ENCODE measurements around the gene RAB5B. TPM values are rescaled to one million over a fixed set of nuclear protein-coding genes. Genes with fewer than 3 reads are reported as not detected.
A peak's percentile ranks its signal among the peaks of the same experiment; 100 is the strongest.
"Not testable (repeated sequence)": the region's sequence is repeated elsewhere in the genome, so short reads cannot be mapped to it uniquely, and the experiment has no call there.

The RAB5B gene
- total and polyA plus RNA-seq, 4 donors: 58.4 to 126 (median 101) TPM

DNA sequence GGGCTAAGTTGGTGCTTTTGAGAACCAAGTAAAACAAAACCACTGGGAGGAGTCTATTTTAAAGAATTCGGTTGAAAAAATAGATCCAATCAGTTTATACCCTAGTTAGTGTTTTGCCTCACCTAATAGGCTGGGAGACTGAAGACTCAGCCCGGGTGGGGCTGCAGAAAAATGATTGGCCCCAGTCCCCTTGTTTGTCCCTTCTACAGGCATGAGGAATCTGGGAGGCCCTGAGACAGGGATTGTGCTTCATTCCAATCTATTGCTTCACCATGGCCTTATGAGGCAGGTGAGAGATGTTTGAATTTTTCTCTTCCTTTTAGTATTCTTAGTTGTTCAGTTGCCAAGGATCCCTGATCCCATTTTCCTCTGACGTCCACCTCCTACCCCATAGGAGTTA is 1.8 kb upstream of the RAB5B start:
- DNase-seq (no peak), ATAC-seq (ENCODE audit: low FRiP score) (no peak)
- no peaks in the 10 kb centered on the region for H3K36me3 ChIP-seq (ENCODE audit: control insufficient read depth in 1 of 2, insufficient read depth in 2 of 2, low read length in 1 of 2)
- H3K27me3 ChIP-seq (ENCODE audit: control insufficient read depth in 1 of 2, insufficient read depth in 2 of 2, low read length in 1 of 2): no peaks in the 10 kb centered on the region
- H3K4me1 ChIP-seq (ENCODE audit: control insufficient read depth in 1 of 2, insufficient read depth in 2 of 2, low read length in 2 of 2): peaks cover 0 to 3% of the 10 kb centered on the region in 2 donors
- no peak overlapping the region for H3K4me3 ChIP-seq (ENCODE audit: low read length in 2 of 2)
- WGBS, 2 donors: 33 to 42% methylated on average over 3 of the region's 3 CpGs
- no peaks in the 10 kb centered on the region for H3K9me3 ChIP-seq (ENCODE audit: control insufficient read depth, low read length)
- peak overlapping the region in 1 of 2 donors; percentile 56 for H3K27ac ChIP-seq (ENCODE audit: low read depth in 1 of 2, low read length in 2 of 2)
- intact Hi-C loops (cut with DNase I): loop anchor here in 1 of 2 donors (5.0 kb wide), 1 partner anchor 40 kb away; the partner anchor contains the start of gene DGKA

DNA sequence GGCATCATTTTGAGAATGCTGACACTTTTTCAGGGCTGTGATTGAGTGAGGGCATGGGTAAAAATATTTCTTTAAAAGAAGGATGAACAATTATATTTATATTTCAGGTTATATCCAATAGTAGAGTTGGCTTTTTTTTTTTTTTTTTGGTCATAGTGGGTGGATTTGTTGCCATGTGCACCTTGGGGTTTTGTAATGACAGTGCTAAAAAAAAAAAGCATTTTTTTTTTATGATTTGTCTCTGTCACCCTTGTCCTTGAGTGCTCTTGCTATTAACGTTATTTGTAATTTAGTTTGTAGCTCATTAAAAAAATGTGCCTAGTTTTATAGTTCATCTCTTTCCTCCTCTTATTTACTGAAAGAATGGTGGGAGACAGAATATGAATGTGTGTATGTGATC is 1.4 kb upstream of the RAB5B start:
- H3K27me3 ChIP-seq (ENCODE audit: control insufficient read depth in 1 of 2, insufficient read depth in 2 of 2, low read length in 1 of 2): no peaks in the 10 kb centered on the region
- H3K4me3 ChIP-seq (ENCODE audit: low read length in 2 of 2): no peak overlapping the region
- intact Hi-C loops (cut with DNase I): loop anchor here in 1 of 2 donors (5.0 kb wide), 1 partner anchor 40 kb away; the partner anchor contains the start of gene DGKA
- H3K9me3 ChIP-seq (ENCODE audit: control insufficient read depth, low read length): no peaks in the 10 kb centered on the region
- DNase-seq (no peak), ATAC-seq (ENCODE audit: low FRiP score) (no peak)
- no peaks in the 10 kb centered on the region for H3K36me3 ChIP-seq (ENCODE audit: control insufficient read depth in 1 of 2, insufficient read depth in 2 of 2, low read length in 1 of 2)
- whole genome bisulfite sequencing, 2 donors: 18 to 24% methylated on average over 1 of the region's 1 CpG
- H3K4me1 ChIP-seq (ENCODE audit: control insufficient read depth in 1 of 2, insufficient read depth in 2 of 2, low read length in 2 of 2): peaks cover 0 to 3% of the 10 kb centered on the region in 2 donors
- H3K27ac ChIP-seq (ENCODE audit: low read depth in 1 of 2, low read length in 2 of 2): peak overlapping the region in 1 of 2 donors; percentile 90

DNA sequence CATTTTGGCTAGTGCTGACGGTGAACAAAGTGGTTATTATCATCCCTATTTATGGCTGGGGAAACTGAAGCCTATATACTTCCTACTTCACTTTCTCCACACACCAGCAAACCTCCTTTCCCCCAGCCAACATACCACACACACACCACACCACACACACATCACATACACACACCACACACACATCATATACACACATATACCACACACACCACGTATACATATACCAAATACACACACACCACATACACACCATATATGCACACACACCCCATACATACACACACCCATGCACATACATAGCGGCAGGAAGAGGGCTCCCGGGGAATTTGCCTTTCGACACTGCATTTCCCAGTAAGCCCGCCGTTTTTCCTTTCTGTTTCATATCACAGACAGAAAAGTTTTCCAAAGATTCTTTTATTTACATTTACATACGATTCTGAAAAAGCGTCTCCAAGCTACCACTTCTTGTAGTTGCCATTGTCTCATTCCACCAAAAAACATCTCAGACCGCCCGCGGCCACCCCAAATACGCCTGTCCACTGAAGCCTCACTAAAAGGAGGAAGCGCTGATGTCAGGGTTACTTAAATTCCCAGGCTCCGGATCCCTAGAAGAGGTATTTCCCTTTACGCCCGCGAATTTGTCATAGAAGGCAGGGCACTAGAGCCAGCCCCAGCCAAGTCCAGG is 823 bp upstream of the RAB5B start:
- ATAC-seq (ENCODE audit: low FRiP score) (no peak), DNase-seq (no peak)
- Histone ChIP-seq H3K36me3 (ENCODE audit: control insufficient read depth in 1 of 2, insufficient read depth in 2 of 2, low read length in 1 of 2) (no peaks in the 10 kb centered on the region), H3K4me3 (ENCODE audit: low read length in 2 of 2) (peak overlapping the region; percentile 57 to 78), H3K9me3 (ENCODE audit: control insufficient read depth, low read length) (no peaks in the 10 kb centered on the region), H3K4me1 (ENCODE audit: control insufficient read depth in 1 of 2, insufficient read depth in 2 of 2, low read length in 2 of 2) (peaks cover 0 to 3% of the 10 kb centered on the region in 2 donors), H3K27ac (ENCODE audit: low read depth in 1 of 2, low read length in 2 of 2) (peak overlapping the region in 1 of 2 donors; percentile 90), H3K27me3 (ENCODE audit: control insufficient read depth in 1 of 2, insufficient read depth in 2 of 2, low read length in 1 of 2) (no peaks in the 10 kb centered on the region)
- WGBS, 2 donors: 0% methylated on average over 18 of the region's 18 CpGs
- intact Hi-C loops (cut with DNase I): loop anchor here in 1 of 2 donors (5.0 kb wide), 1 partner anchor 41 kb away; the partner anchor contains the start of gene DGKA

GRCh38 chr12:55974308-55974730 is 441 bp downstream of the RAB5B start:
- Histone ChIP-seq H3K9me3 (ENCODE audit: control insufficient read depth, low read length) (no peaks in the 10 kb centered on the region), H3K27me3 (ENCODE audit: control insufficient read depth in 1 of 2, insufficient read depth in 2 of 2, low read length in 1 of 2) (no peaks in the 10 kb centered on the region), H3K36me3 (ENCODE audit: control insufficient read depth in 1 of 2, insufficient read depth in 2 of 2, low read length in 1 of 2) (no peaks in the 10 kb centered on the region), H3K4me1 (ENCODE audit: control insufficient read depth in 1 of 2, insufficient read depth in 2 of 2, low read length in 2 of 2) (peaks cover 0 to 3% of the 10 kb centered on the region in 2 donors), H3K4me3 (ENCODE audit: low read length in 2 of 2) (peak overlapping the region; percentile 78 to 98), H3K27ac (ENCODE audit: low read depth in 1 of 2, low read length in 2 of 2) (peak overlapping the region in 1 of 2 donors; percentile 94)
- peak; percentile 69 for ATAC-seq (ENCODE audit: low FRiP score)
- peak in 1 of 2 donors; percentile 75 for DNase-seq
- intact Hi-C loops (cut with DNase I): loop anchor here in 1 of 2 donors (5.0 kb wide), 1 partner anchor 42 kb away; the partner anchor contains the start of gene DGKA
- WGBS, 2 donors: 0 to 1% methylated on average over 15 of the region's 15 CpGs

GRCh38 chr12:55978393-55978792 is 4.5 kb downstream of the RAB5B start:
- H3K27ac ChIP-seq (ENCODE audit: low read depth in 1 of 2, low read length in 2 of 2): no peak overlapping the region
- H3K4me3 ChIP-seq (ENCODE audit: low read length in 2 of 2): no peak overlapping the region
- H3K27me3 ChIP-seq (ENCODE audit: control insufficient read depth in 1 of 2, insufficient read depth in 2 of 2, low read length in 1 of 2): no peaks in the 10 kb centered on the region
- H3K36me3 ChIP-seq (ENCODE audit: control insufficient read depth in 1 of 2, insufficient read depth in 2 of 2, low read length in 1 of 2): no peaks in the 10 kb centered on the region
- WGBS, 2 donors: 97% methylated on average over 7 of the region's 7 CpGs
- intact Hi-C loops (cut with DNase I): no loop called here
- peaks cover 0 to 3% of the 10 kb centered on the region in 2 donors for H3K4me1 ChIP-seq (ENCODE audit: control insufficient read depth in 1 of 2, insufficient read depth in 2 of 2, low read length in 2 of 2)
- ATAC-seq (ENCODE audit: low FRiP score): no peak
- H3K9me3 ChIP-seq (ENCODE audit: control insufficient read depth, low read length): no peaks in the 10 kb centered on the region
- no peak for DNase-seq

- DNase-seq: no peak
- WGBS, 2 donors: 85 to 91% methylated on average over 3 of the region's 3 CpGs
Observed at GRCh38 chr12:55979069-55979468, 5.2 kb downstream of the RAB5B start.

GRCh38 chr12:55981882-55982281 is 8.0 kb downstream of the RAB5B start:
- WGBS, 2 donors: 75 to 77% methylated on average over 5 of the region's 5 CpGs
- H3K4me3 ChIP-seq (ENCODE audit: low read length in 2 of 2); H3K9me3 ChIP-seq (ENCODE audit: control insufficient read depth, low read length); H3K27me3 ChIP-seq (ENCODE audit: control insufficient read depth in 1 of 2, insufficient read depth in 2 of 2, low read length in 1 of 2); ATAC-seq (ENCODE audit: low FRiP score); DNase-seq; H3K27ac ChIP-seq (ENCODE audit: low read depth in 1 of 2, low read length in 2 of 2); H3K4me1 ChIP-seq (ENCODE audit: control insufficient read depth in 1 of 2, insufficient read depth in 2 of 2, low read length in 2 of 2); H3K36me3 ChIP-seq (ENCODE audit: control insufficient read depth in 1 of 2, insufficient read depth in 2 of 2, low read length in 1 of 2); intact Hi-C loops (cut with DNase I): not testable (repeated sequence)

More at GRCh38 chr12:55979069-55979468, 5.2 kb downstream of the RAB5B start:
- Histone ChIP-seq H3K4me3 (ENCODE audit: low read length in 2 of 2) (no peak overlapping the region), H3K27me3 (ENCODE audit: control insufficient read depth in 1 of 2, insufficient read depth in 2 of 2, low read length in 1 of 2) (no peaks in the 10 kb centered on the region), H3K9me3 (ENCODE audit: control insufficient read depth, low read length) (no peaks in the 10 kb centered on the region), H3K36me3 (ENCODE audit: control insufficient read depth in 1 of 2, insufficient read depth in 2 of 2, low read length in 1 of 2) (no peaks in the 10 kb centered on the region), H3K27ac (ENCODE audit: low read depth in 1 of 2, low read length in 2 of 2) (no peak overlapping the region), H3K4me1 (ENCODE audit: control insufficient read depth in 1 of 2, insufficient read depth in 2 of 2, low read length in 2 of 2) (peaks cover 0 to 3% of the 10 kb centered on the region in 2 donors)
- no peak for ATAC-seq (ENCODE audit: low FRiP score)
- intact Hi-C loops (cut with DNase I): no loop called here

GRCh38 chr12:55982319-55982936 is 8.6 kb downstream of the RAB5B start:
- ATAC-seq (ENCODE audit: low FRiP score) (no peak), DNase-seq (no peak)
- no peaks in the 10 kb centered on the region for H3K27me3 ChIP-seq (ENCODE audit: control insufficient read depth in 1 of 2, insufficient read depth in 2 of 2, low read length in 1 of 2)
- WGBS, 2 donors: 69 to 74% methylated on average over 3 of the region's 3 CpGs
- no peak overlapping the region for H3K4me3 ChIP-seq (ENCODE audit: low read length in 2 of 2)
- intact Hi-C loops (cut with DNase I): no loop called here
- H3K27ac ChIP-seq (ENCODE audit: low read depth in 1 of 2, low read length in 2 of 2): no peak overlapping the region
- no peaks in the 10 kb centered on the region for H3K4me1 ChIP-seq (ENCODE audit: control insufficient read depth in 1 of 2, insufficient read depth in 2 of 2, low read length in 2 of 2)
- H3K9me3 ChIP-seq (ENCODE audit: control insufficient read depth, low read length): no peaks in the 10 kb centered on the region
- H3K36me3 ChIP-seq (ENCODE audit: control insufficient read depth in 1 of 2, insufficient read depth in 2 of 2, low read length in 1 of 2): peaks cover 0 to 1% of the 10 kb centered on the region in 2 donors
